SW 1271 (cell line): ENCODE data around the gene SBF2.
A peak's percentile ranks its signal among the peaks of the same experiment; 100 is the strongest.
"Not testable (repeated sequence)": the region's sequence is repeated elsewhere in the genome, so short reads cannot be mapped to it uniquely, and the experiment has no call there.

Experiments used
- DNase-seq, 2 experiments: peaks; one replicate each; lab custom pipeline; 2025; lab: John Stamatoyannopoulos, UW

SBF2 gene

DNA sequence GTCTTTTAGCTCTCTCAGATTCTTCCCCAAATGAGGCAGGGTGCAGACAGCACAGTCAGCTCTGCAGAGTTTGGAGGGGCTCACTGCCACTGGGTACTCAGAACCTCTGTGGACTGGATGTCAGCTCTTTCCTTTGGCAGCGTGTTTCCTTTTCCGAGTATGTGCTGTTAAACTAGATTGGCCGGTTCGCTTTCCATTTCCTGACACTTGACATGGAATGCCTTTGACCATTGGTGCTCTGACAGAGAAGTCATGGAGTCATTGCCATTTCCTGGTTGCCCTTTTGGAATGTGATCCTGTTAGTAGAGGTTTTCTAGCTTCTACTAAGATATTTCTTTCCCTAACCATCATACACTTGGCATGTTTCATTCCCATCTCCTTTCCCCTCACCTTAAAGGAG, 543.5 kb downstream of the SBF2 start:
- no peak for DNase-seq

DNA sequence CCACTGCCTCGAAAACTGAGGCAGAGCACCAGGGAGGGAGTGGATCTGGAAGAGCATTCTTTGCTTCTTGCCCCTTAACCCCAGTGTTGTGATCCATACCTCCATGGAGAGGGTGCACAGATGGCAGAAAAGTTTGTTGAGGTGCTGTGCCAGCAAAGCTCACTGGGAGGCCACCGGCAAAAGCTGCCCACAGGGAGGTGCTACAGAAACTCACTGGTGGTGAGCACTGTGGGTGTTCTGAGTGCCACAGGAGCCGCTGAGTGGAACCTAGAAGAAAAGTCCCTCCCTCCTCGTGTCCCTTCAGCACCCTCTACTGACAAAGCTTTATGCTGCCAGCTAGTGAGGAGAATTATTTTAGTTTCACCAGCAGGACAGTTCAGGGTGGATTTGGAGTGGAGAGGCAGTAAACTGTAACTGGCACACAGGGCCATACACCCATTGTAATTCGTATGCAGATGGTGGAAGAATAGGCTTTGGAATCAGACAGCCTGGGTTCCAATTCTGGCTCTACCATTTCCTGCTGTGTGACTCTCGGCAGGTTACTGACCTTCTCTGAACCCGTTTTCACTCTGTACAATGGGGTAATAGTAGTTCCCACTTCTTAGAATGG, 545.6 kb downstream of the SBF2 start:
- peak; percentile 68 to 82 for DNase-seq

DNA sequence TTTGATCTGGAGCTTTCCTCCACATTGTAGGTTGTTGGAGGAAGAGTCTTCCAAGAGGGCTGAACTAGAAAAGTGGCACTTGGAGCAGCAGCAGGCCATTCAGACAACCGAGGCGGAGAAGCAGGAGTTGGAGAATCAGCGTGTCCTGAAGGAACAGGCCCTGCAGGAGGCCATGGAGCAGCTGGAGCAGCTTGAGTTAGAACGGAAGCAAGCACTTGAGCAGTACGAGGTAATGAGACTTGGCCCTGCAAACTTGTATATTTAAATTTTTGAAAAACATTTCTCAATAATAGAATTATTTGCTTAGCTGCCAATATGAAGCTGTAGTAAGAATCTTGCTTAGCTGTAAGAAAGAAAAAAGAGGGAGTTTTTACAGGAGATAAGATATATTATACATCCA, 546.2 kb downstream of the SBF2 start:
- DNase-seq = no peak

DNA sequence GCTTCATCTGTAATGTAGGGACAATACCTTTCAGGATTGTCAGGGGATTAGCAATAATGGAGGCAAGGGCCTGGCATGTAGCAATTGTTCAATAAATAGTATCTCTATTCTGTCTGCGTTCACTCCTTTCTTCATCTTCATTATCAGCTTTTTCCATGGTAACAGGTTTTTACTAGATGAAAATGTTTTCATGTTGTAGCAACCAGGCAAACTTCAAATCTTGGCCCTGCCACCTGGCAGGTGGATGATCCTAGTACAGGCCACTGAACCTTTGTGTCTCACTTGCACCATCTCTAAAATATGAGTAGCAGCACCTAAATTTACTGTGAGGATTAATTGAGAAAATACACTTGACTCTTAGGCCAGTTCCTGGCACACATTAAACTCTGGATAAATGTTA, 546.8 kb downstream of the SBF2 start:
- DNase-seq = no peak

DNA sequence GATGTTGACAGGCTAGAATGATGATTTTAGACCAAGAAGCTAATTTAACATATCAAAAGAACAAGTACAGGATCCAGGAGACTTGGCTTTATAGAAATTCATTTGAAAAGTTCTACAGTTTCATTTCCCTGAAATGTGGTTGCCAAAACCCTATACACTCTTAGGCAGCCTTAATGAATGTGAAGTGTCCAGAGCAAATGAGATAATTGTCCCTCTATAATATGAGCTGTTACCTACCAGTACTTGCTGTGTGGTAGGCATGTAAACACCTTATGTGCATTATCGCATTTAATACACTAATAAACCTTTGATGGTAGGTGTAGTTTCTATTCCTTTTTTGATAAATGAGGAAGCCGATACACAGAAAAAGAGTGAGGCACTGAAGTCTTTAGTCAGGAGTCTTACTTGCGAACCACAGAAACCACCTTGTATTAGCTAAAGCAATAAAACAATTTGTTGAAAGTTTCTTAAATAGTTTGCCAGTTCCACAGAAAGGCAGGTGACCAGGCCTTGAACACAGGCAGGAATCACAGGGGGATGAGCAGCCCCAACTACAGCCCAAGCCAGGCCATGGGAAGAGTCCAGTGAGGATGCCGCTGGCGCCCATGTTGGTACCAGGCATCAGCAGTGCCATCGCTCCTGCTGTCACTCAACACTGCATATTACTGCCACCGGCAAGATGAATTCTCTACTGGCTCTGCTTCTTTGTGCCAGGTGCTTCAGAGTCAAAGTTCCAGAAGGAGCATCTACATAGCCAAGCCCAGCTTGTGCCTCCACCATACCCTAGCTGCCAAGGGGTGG, 548.4 kb downstream of the SBF2 start:
- no peak for DNase-seq

DNA sequence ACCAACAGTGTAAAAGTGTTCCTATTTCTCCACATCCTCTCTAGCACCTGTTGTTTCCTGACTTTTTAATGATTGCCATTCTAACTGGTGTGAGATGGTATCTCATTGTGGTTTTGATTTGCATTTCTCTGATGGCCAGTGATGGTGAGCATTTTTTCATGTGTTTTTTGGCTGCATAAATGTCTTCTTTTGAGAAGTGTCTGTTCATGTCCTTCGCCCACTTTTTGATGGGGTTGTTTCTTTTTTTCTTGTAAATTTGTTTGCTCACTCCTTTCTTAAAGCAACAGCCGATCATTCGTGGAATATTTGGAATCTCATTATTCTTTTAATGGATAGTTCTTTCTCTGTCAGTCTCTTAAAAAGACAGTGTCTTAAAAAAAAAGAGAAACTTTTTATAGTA, 550.5 kb downstream of the SBF2 start:
- not testable (repeated sequence) for DNase-seq

DNA sequence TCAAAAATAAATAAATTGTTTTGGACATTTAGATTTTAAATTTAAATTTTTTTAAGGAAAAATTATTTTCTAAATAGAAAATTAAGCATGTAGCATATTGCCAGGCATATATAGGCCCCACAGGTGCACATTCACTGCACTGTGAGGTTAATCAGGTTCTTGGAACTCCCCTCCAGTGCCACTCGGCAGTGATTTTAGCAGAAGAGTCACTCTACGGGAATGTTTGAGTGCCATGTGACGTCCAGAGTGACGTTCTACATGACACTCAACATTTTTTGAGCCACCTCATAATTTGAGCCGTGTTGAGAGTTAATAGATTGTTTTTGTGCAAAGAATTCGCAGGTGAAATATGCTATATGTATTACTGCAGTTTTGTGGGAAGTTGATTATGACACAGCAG, 552.8 kb downstream of the SBF2 start:
- no peak for DNase-seq

DNA sequence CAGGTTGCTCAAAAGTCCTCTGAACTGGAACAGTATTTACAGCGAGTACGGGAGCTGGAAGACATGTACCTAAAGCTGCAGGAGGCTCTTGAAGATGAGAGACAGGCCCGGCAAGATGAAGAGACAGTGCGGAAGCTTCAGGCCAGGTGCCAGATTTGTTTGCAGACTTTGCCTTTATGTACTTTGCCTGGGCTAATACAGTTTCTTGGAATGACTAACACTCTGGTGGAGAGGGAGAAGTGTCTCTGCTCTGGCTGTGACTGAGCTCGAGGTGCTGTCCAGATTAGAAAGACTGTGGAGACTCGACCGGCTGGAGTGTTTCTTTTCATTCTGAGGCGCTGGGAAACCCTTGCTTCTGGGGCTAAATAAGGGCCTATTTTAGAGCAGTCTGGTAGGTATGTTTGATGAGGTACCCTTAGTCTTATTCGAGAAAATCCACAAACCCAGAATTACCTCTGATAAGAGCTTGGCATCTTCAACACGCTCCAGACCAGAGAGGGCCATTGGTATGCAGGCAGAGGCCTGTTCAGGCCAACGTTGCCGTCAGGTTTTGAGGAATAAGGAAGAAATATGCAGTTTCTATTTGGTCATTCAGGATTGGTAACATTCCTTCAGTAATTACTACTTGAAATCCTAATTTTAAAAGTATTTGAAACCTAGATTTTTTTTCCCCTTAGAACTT, 553.7 kb downstream of the SBF2 start:
- DNase-seq = no peak

DNA sequence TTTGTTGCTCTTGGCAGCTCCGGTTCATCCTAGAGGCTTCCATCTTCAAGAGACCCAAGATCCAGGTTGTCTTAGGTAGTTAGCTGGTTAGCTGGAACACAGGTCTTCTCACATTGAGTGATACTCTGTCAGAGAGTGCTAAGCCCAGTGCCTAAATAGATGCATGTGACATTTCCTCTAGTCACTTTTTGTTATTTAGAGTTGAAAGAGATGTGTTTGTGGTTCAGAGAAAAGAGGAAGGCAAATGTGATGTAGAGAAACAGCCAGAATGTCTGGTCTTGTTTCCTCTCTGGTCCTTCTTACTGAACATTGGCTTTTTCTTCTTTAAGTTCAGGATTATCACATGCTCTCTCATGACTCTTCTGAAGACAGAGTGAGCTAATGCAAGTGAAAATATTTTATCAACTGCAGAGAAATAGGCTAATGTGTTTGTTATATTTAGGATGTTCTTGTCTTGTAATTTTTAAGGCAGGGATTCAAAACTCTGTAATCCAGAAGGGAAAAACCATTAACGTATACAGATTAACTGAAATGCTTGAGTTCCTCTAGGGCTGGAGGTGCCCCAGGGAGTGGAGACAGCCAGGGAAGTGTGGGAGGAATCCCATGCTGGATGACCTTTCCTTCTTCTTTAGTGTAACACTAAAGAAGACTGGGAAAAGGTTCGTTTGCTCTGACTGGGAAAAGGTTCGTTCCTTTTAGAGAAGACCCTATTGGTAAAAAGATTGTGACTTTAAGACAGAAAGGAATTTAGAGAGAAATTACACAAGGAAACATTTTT, 554.7 kb downstream of the SBF2 start:
- DNase-seq = no peak

DNA sequence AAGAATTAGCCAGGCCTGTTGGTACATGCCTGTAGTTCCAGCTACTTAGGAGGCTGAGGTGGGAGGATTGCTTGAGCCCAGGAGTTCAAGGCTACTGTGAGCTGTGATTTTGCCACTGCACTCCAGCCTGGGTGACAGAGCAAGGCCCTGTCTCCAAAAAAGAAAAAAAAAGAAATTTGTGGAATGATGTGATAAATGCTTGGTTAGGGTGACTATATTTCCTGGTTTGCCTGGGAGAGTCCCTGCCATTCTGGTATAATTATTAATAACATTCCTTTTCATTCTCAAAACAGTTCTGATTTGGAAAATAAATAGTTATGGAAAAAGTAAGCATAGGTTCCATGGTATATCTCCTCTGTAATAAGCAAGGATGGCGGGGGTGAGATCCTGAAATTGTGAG, 555.3 kb downstream of the SBF2 start:
- no peak for DNase-seq

DNA sequence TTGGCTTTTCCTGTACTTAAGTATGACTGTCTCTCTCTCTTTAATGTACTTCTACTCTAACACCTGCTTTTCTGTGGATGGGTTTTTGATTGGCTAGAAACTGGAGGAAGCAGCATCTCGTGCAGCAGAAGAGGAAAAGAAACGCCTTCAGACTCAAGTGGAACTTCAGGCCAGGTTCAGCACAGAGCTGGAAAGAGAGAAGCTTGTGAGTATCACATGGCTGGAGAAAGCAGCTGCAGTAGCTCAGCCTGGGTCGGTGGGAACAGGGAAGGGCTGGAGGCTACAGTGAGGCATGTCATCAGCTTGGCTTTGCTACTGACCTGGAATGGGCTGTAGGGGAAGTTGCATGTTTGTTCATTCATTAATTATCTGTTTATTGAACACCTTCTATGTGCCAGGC, 555.9 kb downstream of the SBF2 start:
- DNase-seq = no peak

DNA sequence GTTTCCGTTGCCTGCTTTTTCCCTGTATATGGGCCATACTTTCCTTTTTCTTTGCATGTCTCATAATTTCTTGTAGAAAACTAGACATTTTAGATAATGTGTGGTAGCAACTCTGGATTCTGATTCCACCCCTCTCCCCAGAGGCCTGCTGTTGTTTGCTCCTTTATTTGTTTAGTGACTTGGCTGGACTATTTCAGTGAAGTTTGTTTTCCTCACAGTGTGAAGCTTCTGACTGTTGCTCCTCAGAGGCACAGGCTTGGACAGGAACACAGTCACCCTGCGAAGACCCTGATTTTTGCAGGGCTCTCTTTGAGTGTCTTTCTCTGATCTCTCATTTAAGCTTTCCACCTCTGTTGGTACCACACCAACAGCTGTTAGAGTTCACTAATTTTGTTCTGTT, 557.7 kb downstream of the SBF2 start:
- no peak for DNase-seq

DNA sequence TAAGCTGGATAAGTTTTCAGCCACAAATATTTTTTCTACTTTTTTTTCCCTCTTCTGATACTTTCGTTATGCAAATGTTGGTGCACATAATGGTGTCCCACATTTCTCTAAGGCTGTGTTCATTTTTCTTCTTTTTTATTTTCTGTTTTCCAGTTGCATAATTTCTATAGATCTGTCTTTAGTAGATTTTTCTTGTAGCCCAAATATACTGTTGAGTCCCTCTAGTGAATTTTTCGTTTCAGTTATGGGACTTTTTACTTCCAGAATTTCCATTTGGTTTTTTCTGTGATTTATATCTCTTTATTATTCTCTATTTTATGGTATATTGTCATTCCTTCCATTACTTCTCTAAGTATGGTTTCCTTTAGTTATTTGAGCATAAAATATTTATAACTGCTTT, 558.1 kb downstream of the SBF2 start:
- no peak for DNase-seq

DNA sequence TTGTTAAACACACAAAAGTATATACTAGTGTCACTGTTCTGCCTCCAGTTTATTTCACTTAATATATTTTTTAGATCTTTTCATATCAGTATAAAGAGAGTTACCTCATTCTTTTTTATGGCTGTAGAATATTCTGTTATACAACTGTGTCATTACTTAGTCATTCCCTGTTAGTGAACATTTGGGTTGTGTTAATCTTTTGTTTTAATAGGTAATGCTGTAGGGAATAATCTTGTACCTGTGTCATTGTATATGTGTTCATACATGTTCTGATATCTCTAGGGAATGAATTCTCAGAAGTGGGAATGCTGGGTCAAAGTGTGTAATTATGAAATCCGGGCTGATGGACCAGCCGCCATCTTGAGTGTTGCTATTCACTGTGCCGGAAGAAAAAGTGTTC, 558.8 kb downstream of the SBF2 start:
- no peak for DNase-seq

DNA sequence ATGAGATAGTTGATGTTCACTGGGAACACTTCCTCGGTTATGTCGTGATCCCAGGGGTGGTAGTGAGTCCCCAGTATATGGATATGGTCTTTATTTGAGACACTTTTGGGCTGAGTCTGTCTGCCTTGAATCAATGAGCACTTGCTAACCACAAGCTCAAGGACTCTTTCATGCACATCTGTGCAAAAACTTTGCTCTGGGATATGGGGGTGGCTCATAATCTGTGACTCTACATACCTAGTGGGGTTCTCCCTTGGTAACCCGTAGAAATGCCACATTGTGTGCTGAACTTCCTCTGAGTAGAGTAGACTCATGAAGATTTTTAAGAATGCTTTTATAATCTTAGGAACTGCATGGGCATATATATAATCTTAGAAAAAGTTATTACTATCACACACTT, 560.8 kb downstream of the SBF2 start:
- DNase-seq = no peak

DNA sequence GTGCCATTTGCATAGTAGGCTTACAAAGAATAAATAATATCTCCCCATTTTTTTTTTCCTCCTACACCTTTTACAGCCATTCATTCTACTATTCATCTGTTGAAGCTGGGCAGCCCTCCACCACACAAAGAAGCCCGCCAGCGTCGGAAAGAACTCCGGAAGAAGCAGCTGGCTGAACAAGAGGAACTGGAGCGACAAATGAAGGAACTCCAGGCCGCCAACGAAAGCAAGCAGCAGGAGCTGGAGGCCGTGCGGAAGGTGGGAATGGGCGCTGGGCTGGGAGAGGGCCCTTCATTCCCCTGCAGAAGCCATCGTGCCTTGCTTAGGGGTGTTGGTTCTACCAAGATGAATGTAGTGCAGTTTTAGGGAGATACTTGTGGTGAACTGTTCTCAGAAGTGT, 561.6 kb downstream of the SBF2 start:
- DNase-seq = no peak

DNA sequence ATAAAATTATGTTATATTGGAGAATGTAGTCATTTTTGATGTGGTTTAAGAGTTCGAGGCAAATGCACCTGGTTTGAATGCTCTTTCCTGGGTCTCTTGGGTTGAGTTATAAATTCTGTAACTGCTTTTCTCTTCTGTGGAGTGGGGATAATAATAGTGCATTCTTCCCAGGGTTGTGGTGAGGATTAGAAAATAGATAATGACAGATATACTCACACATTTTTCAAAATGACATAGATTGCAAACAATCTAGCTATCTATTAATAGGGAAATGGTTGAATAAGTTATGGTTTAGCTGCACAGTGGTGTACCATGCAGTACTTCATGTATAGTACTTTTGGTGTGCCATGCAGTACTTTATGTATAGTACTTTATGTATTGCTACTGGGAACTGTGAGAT, 562.8 kb downstream of the SBF2 start:
- no peak for DNase-seq
